BJ (cell line): Measurements from ENCODE around the gene NT5DC1. TPM values are rescaled to one million over a fixed set of nuclear protein-coding genes. Genes with fewer than 3 reads are reported as not detected.
A peak's percentile ranks its signal among the peaks of the same experiment; 100 is the strongest.

Experiments
- CTCF ChIA-PET: fragments of 350-600 bp; formaldehyde crosslinking; extraction: SDS; loops from one replicate; lab custom pipeline; 2021; ENCODE audit warnings: antibody characterized with exemption, inconsistent platforms; lab: Yijun Ruan, JAX
- POLR2A ChIA-PET: fragments of 300-600 bp; sonication (Branson Sonifier 250); formaldehyde crosslinking; extraction: SDS; loops from one replicate; lab custom pipeline; 2021; ENCODE audit warnings: antibody characterized with exemption; lab: Charles Lee
- DNase-seq: peaks from one replicate; pipeline ENCODE4 v3.0.0-alpha.2; 2011; ENCODE audit warnings: low read depth
- H3K27me3 ChIP-seq: 2 replicates; pipeline ENCODE4 v1.6.0; 2011; ENCODE audit warnings: low read length; ENCODE audit not compliant: control insufficient read depth, insufficient read depth
- H3K36me3 ChIP-seq: 2 replicates; pipeline ENCODE4 v1.5.1; 2011; ENCODE audit warnings: low read length; ENCODE audit not compliant: control insufficient read depth, insufficient read depth
- H3K4me3 ChIP-seq: 2 replicates; pipeline ENCODE4 v1.5.1; 2011; ENCODE audit warnings: low read depth, mild to moderate bottlenecking, control low read depth, low read length
- polyA plus RNA-seq: library from polyadenylated mRNA; depleted of rRNA; stranded (reverse); fragments of >200 nt; gene quantifications from 2 replicates; pipeline ENCODE4 v1.2.3, GENCODE V29; 2011
- TF ChIP-seq, protein P1 (sequence below): IDR thresholded peaks from 2 replicates; pipeline ENCODE4 v1.5.1; 2011; ENCODE audit warnings: low read depth, mild to moderate bottlenecking, control low read depth, inconsistent platforms, low read length, moderate library complexity; ENCODE audit not compliant: insufficient read depth

NT5DC1 gene
- polyA plus RNA-seq, 1 experiment = 12.3 TPM

DNA sequence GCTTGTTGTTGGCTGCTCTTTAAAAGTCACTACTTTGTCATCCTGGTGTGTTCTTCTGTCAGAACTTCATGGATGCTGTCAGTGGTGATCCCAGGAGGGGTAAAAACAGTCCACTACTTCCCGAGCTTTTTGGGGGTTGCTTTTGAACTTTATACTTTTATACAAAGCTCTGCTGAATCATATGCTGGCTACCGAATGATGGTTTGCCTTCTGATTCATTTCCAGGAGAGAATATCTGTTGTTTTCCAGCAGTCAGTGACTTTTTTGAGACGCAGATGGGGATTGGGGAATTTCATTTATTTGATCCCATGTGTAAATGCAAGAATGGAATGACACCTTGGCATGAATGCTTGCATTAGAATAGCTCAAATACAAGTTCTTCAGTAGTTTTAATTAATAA lies 58.0 kb downstream of the NT5DC1 start:
- ChIA-PET CTCF (no interaction called here), POLR2A (no interaction called here)
- TF ChIP-seq, protein P1, sequence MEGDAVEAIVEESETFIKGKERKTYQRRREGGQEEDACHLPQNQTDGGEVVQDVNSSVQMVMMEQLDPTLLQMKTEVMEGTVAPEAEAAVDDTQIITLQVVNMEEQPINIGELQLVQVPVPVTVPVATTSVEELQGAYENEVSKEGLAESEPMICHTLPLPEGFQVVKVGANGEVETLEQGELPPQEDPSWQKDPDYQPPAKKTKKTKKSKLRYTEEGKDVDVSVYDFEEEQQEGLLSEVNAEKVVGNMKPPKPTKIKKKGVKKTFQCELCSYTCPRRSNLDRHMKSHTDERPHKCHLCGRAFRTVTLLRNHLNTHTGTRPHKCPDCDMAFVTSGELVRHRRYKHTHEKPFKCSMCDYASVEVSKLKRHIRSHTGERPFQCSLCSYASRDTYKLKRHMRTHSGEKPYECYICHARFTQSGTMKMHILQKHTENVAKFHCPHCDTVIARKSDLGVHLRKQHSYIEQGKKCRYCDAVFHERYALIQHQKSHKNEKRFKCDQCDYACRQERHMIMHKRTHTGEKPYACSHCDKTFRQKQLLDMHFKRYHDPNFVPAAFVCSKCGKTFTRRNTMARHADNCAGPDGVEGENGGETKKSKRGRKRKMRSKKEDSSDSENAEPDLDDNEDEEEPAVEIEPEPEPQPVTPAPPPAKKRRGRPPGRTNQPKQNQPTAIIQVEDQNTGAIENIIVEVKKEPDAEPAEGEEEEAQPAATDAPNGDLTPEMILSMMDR = no peak
- H3K36me3 ChIP-seq = no peaks in the 10 kb centered on the region
- H3K4me3 ChIP-seq = no peak overlapping the region
- H3K27me3 ChIP-seq = no peaks in the 10 kb centered on the region
- DNase-seq = no peak

DNA sequence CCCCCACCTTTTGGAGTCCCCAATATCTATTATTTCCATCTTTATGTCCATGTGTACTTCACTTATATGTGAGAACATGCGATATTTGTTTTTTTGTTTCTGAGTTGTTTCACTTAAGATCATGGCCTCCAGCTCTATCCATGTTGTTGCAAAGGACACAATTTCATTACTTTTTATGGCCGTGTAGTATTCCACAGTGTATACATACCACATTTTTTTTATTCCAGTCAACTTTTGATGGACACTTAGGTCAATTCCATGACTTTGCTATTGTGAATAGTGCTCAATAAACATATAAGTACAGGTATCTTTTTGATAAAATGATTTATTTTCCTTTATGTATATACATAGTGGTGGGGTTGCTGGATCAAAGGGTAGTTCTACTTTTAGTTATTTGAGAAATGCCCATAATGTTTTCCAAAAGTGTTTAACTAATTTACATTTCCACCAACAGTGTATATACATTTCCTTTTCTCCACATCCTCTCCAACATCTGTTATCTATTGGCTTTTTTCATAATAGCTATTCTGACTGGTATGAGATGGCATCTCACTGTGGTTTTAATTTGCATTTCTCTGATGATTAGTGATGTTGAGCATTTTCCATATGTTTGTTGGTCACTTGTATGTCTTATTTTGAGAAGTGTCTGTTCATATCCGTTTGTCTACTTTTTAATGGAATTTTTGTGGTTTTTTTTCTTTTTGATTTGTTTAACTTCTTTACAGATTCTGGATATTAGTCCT lies 59.3 kb downstream of the NT5DC1 start:
- Histone ChIP-seq H3K4me3 (no peak overlapping the region), H3K27me3 (no peaks in the 10 kb centered on the region), H3K36me3 (no peaks in the 10 kb centered on the region)
- TF ChIP-seq, protein P1 = no peak
- ChIA-PET POLR2A (no interaction called here), CTCF (no interaction called here)
- DNase-seq = peak; percentile 13

DNA sequence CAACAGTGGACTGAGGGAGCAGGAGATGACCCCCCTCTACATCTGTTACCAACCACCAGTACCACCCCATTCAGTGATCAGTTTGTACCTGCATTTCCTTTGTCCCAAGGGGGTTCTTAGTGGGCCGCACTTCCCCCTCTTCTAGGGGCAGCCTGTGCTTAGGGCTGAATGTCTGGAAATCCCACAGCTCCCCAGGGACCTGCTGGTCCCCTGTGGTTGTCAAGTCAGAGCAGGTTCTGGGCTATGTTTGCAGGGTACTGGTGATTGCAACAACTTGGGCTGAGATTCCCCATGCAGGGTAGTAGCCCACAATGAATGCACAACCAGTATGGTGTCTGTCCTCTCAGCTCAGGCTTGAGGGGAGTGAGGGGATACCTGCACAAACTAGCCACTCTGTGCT lies 64.9 kb downstream of the NT5DC1 start:
- CTCF ChIA-PET = no interaction called here

DNA sequence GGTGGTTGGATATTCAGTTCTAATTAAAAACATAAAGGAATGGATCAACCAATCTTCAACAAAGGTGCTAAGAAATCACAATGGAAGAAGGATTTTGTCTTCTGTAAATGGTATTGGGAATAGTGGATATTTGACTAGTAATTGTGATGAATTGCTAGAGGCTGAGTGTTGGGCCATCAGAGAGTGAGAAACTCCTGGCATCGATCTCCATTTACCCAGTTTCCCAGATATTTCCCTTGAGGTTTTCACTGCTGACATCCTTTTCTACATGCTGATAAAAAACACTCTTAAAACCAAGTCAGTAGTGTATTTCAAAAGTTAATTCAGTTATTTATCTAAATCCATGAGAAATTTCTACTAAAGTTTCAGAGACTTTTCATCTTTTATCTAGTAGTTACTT lies 65.7 kb downstream of the NT5DC1 start:
- DNase-seq = no peak
- CTCF ChIA-PET = no interaction called here
- no peaks in the 10 kb centered on the region for H3K27me3 ChIP-seq
- POLR2A ChIA-PET = no interaction called here
- TF ChIP-seq, protein P1 = no peak
- H3K36me3 ChIP-seq = no peaks in the 10 kb centered on the region
- H3K4me3 ChIP-seq = no peak overlapping the region

More for the DNA sequence above, 64.9 kb downstream of the NT5DC1 start:
- POLR2A ChIA-PET = no interaction called here
- Histone ChIP-seq H3K27me3 (no peaks in the 10 kb centered on the region), H3K36me3 (no peaks in the 10 kb centered on the region), H3K4me3 (no peak overlapping the region)
- TF ChIP-seq, protein P1 = no peak
- no peak for DNase-seq

DNA sequence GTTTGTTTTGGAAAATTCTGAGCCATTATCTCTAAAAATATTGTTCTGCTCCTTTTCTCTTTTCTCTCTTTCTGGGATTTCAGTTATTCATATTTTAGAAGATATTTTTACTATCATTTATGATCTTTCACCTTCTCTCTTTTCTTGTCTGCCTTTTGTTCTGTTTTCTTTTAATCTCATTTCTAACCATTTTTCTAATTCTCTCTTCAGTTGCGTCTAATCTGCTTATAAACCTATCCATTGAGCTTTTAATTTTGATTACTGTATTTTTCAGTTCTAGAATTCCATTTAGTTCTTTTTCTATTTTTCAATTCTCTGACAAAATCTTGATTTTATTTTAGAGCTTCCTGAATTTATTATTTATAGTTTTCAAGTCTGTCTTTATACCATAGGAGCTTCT lies 67.5 kb downstream of the NT5DC1 start:
- TF ChIP-seq, protein P1 = no peak
- CTCF ChIA-PET = no interaction called here
- Histone ChIP-seq H3K27me3 (no peaks in the 10 kb centered on the region), H3K36me3 (no peaks in the 10 kb centered on the region), H3K4me3 (no peak overlapping the region)
- POLR2A ChIA-PET = no interaction called here
- no peak for DNase-seq
